GM12878 (cell line): ENCODE results near the gene MYOM3. TPM values are rescaled to one million over a fixed set of nuclear protein-coding genes. Genes with fewer than 3 reads are reported as not detected.

Source experiments
- ATAC-seq: fragments of 200-7000 bp; cut with Tn5 transposase; 3 replicates; pipeline ENCODE4 v1.9.1; 2020; ENCODE audit warnings: mild to moderate bottlenecking, moderate library complexity
- BruUV-seq: library from RNA; stranded (reverse); fragments of 400-500 nt; replicated peaks from 2 replicates; lab custom pipeline; 2021; lab: Mats Ljungman, UMichigan
- CTCF ChIA-PET: fragments of 300-600 bp; sonication (Branson Sonifier 250); formaldehyde crosslinking; extraction: SDS; loops from one replicate; lab custom pipeline; 2021; ENCODE audit warnings: inconsistent platforms; lab: Yijun Ruan, JAX
- POLR2A ChIA-PET: fragments of 350-600 bp; formaldehyde crosslinking; extraction: SDS; loops from one replicate; lab custom pipeline; 2021; ENCODE audit warnings: inconsistent platforms; lab: Charles Lee
- RAD21 ChIA-PET: fragments of 300-600 bp; sonication (Branson Sonifier 250); formaldehyde crosslinking; loops from one replicate; lab custom pipeline; 2023; ENCODE audit warnings: antibody characterized with exemption; ENCODE audit not compliant: unreplicated experiment; lab: Charles Lee
- SMC1A ChIA-PET: fragments of 300-600 bp; sonication (Branson Sonifier 250); formaldehyde crosslinking; loops from one replicate; lab custom pipeline; 2023; ENCODE audit not compliant: unreplicated experiment, uncharacterized antibody; lab: Charles Lee
- DNase-seq: peaks from one replicate; pipeline ENCODE4 v3.0.0-alpha.2; 2011; ENCODE audit warnings: low read depth, low spot score
- FAIRE-seq: peaks from 3 replicates; lab custom pipeline; 2011; peaks lifted over from hg19 to GRCh38; lab: Jason Lieb, UNC
- H2AFZ ChIP-seq: 2 replicates; pipeline ENCODE4 v1.6.0; 2011; ENCODE audit warnings: low read depth, low read length, control low read depth; ENCODE audit not compliant: control insufficient read depth
- H3K27ac ChIP-seq: 2 replicates; pipeline ENCODE4 v1.5.1; 2011; ENCODE audit warnings: control low read depth; ENCODE audit not compliant: control insufficient read depth, insufficient read depth
- H3K27me3 ChIP-seq, 2 experiments: replicated peaks in 1 of 2; 2 replicates each; pipeline versions ENCODE4 v1.6.0 to v1.6.1; 2011; ENCODE audit warnings: low read length in 1 of 2; ENCODE audit not compliant: control insufficient read depth in 2 of 2, insufficient read depth in 2 of 2
- H3K36me3 ChIP-seq, 2 experiments: 2 replicates each; pipeline ENCODE4 v1.5.1; 2011; ENCODE audit warnings: low read length in 1 of 2; ENCODE audit not compliant: control insufficient read depth in 2 of 2, insufficient read depth in 2 of 2
- H3K4me1 ChIP-seq: 2 replicates; pipeline ENCODE4 v1.6.1; 2011; ENCODE audit warnings: mild to moderate bottlenecking, low read length, moderate library complexity, mixed read lengths; ENCODE audit not compliant: control insufficient read depth, insufficient read depth
- H3K4me2 ChIP-seq: 2 replicates; pipeline ENCODE4 v1.6.0; 2011; ENCODE audit warnings: control low read depth; ENCODE audit not compliant: control insufficient read depth, insufficient read depth
- H3K4me3 ChIP-seq: fragments of 200-600 bp; sonication (generic); 2 replicates; pipeline ENCODE4 v1.5.1; 2016
- H3K79me2 ChIP-seq: 2 replicates; pipeline ENCODE4 v1.6.0; 2011; ENCODE audit warnings: low read length; ENCODE audit not compliant: control insufficient read depth, insufficient read depth
- H3K9ac ChIP-seq: 2 replicates; pipeline ENCODE4 v1.8.0; 2011; ENCODE audit warnings: low read length, control low read depth, mixed read lengths; ENCODE audit not compliant: control insufficient read depth, insufficient read depth
- H3K9me3 ChIP-seq: replicated peaks from 3 replicates; pipeline ENCODE4 v1.5.1; 2011; ENCODE audit warnings: mild to moderate bottlenecking, low read length; ENCODE audit not compliant: control insufficient read depth, insufficient read depth
- H4K20me1 ChIP-seq: 2 replicates; pipeline ENCODE4 v1.6.0; 2011; ENCODE audit not compliant: control insufficient read depth, insufficient read depth
- BRCA1 ChIP-seq: IDR thresholded peaks from 2 replicates; pipeline ENCODE4 v1.6.1; 2011; ENCODE audit warnings: low read depth, low read length, improper control_type of control experiment
- HDGF ChIP-seq: fragments of 450-650 bp; IDR thresholded peaks from 2 replicates; pipeline ENCODE4 v1.6.1; 2016; ENCODE audit warnings: antibody characterized with exemption
- MTA3 ChIP-seq: IDR thresholded peaks from 2 replicates; pipeline ENCODE4 v1.6.1; 2012; ENCODE audit warnings: low read length, inconsistent platforms, borderline replicate concordance
- NBN ChIP-seq: fragments of 450-650 bp; IDR thresholded peaks from 2 replicates; pipeline ENCODE4 v1.6.1; 2016
- NRF1 ChIP-seq: conservative IDR thresholded peaks from 2 replicates; pipeline ENCODE4 v1.6.1; 2011; ENCODE audit warnings: mild to moderate bottlenecking, low read depth, low read length, improper control_type of control experiment
- POU2F2 ChIP-seq: IDR thresholded peaks from 3 replicates; pipeline ENCODE4 v1.6.1; 2011; ENCODE audit warnings: low read depth, mild to moderate bottlenecking, low read length, borderline replicate concordance
- RAD21 ChIP-seq: IDR thresholded peaks from 2 replicates; pipeline ENCODE4 v1.6.1; 2011; ENCODE audit warnings: mild to moderate bottlenecking, low read depth, low read length, moderate library complexity; ENCODE audit not compliant: insufficient read depth
- SMAD1 ChIP-seq: fragments of 450-650 bp; IDR thresholded peaks from 2 replicates; pipeline ENCODE4 v1.6.1; 2018; ENCODE audit warnings: mild to moderate bottlenecking, low read depth; ENCODE audit not compliant: partially characterized antibody
- SMAD5 ChIP-seq: IDR thresholded peaks from 2 replicates; pipeline ENCODE4 v1.6.1; 2016; ENCODE audit warnings: antibody characterized with exemption, low read depth
- SUZ12 ChIP-seq: fragments of 200-600 bp; sonication (generic); IDR thresholded peaks from one replicate; pipeline ENCODE4 v1.6.1; 2018; ENCODE audit warnings: antibody characterized with exemption, mild to moderate bottlenecking; ENCODE audit not compliant: unreplicated experiment
- TARDBP ChIP-seq: IDR thresholded peaks from 2 replicates; pipeline ENCODE4 v1.6.1; 2016; ENCODE audit warnings: borderline replicate concordance
- ZNF24 ChIP-seq: fragments of 450-650 bp; IDR thresholded peaks from 2 replicates; pipeline ENCODE4 v1.6.1; 2017; ENCODE audit warnings: antibody characterized with exemption, mild to moderate bottlenecking
- ZNF274 ChIP-seq: IDR thresholded peaks from one replicate; pipeline ENCODE4 v1.8.0; 2011; ENCODE audit not compliant: insufficient read length, insufficient read depth
- ZSCAN29 ChIP-seq: fragments of 450-650 bp; IDR thresholded peaks from 2 replicates; pipeline ENCODE4 v1.6.1; 2017; ENCODE audit warnings: mild to moderate bottlenecking, moderate library complexity
- ZZZ3 ChIP-seq: IDR thresholded peaks from 2 replicates; pipeline ENCODE4 v1.6.1; 2011; ENCODE audit warnings: low read depth; ENCODE audit not compliant: control insufficient read depth, insufficient read length
- WGBS: methylation state at CpG from one replicate; pipeline ENCODE4 v1.1.6; 2016; ENCODE audit warnings: low lambda C conversion rate; ENCODE audit not compliant: insufficient replicate concordance, insufficient coverage; ENCODE audit errors: missing lambda C conversion rate; 5-methylcytosine and 5-hydroxymethylcytosine counted together
- in situ Hi-C: fragments of 300-500 bp; cut with MboI; formaldehyde crosslinking; loops from 9 replicates; pipeline ENCODE4 v1.14.3; 2018; ENCODE audit warnings: mixed read lengths
- intact Hi-C: fragments of 100-400 bp; cut with micrococcal nuclease; formaldehyde crosslinking; loops from one replicate; pipeline ENCODE4 v1.14.2; 2022; ENCODE audit not compliant: unreplicated experiment
- polyA plus RNA-seq, 11 experiments: library from polyadenylated mRNA; depleted of rRNA in 4 of 11; unstranded in 6 of 11; stranded (reverse) in 5 of 11; fragments of >200 nt; fragmentation: Nextera tagmentation in 4 of 11; fragmentation: Illumina TruSeq in 1 of 11; extraction: Ambion mirVana in 4 of 11; extraction: Trizol in 1 of 11; gene quantifications; 1 replicate in 1 of 11; 2 replicates in 10 of 11; pipeline versions ENCODE4 v1.2.1 to v1.2.3, GENCODE V29; 2011 to 2016; ENCODE audit warnings: inconsistent platforms in 2 of 11, missing spikeins in 2 of 11, low read depth in 1 of 11
- total RNA-seq, 4 experiments: library from RNA; depleted of rRNA in 3 of 4; stranded (reverse); fragments of >200 nt in 3 of 4; fragmentation: Illumina TruSeq in 1 of 4; extraction: Trizol in 1 of 4; gene quantifications; 2 replicates each; pipeline versions ENCODE4 v1.2.1 to v1.2.3, GENCODE V29; 2013 to 2021
- TF ChIP-seq, protein P1 (sequence below): IDR thresholded peaks from 2 replicates; pipeline ENCODE4 v1.6.1; 2011; ENCODE audit warnings: low read depth, mild to moderate bottlenecking, low read length, moderate library complexity, borderline replicate concordance; ENCODE audit errors: extremely low read depth
- TF ChIP-seq, protein P2 (sequence below): fragments of 450-650 bp; formaldehyde crosslinking; IDR thresholded peaks from 2 replicates; pipeline ENCODE4 v1.4.0; 2020; ENCODE audit warnings: mild to moderate bottlenecking, moderate library complexity
- TF ChIP-seq, protein P3 (sequence below): IDR thresholded peaks from 2 replicates; pipeline ENCODE4 v1.6.1; 2011; ENCODE audit warnings: borderline replicate concordance, low read depth, mild to moderate bottlenecking, moderate library complexity, mixed read lengths, low read length; ENCODE audit not compliant: insufficient read depth; ENCODE audit errors: extremely low read length
- TF ChIP-seq, protein P4 (sequence below): fragments of 450-650 bp; IDR thresholded peaks from 2 replicates; pipeline ENCODE4 v1.6.1; 2016; ENCODE audit warnings: mild to moderate bottlenecking

Gene MYOM3
- total and polyA plus RNA-seq, 10 of the 15 experiments (the other 5 are each of a cell fraction or from before 2014, with no cell fraction given): 0.06 TPM; not detected in 9

DNA sequence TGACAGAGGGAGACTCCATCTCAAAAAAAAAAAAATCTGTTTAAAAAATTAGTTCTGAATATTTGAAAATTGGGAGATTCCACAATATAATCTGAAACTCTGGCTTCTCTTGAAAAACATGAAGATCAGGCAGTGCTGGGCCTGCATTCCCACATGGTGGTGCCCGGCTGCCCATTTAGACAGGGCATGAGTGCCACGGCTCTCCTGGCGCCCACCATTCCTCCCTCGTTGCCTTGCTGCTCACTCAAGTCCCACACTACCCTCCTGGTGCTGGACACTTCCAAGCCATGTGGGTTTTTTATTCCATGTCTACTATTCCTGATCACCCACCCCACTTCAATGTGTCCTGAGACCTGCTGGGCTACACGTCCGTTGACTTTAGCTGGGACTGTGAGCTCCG, 10.8 kb upstream of the MYOM3 start (continued):
- TF ChIP-seq, protein P1, sequence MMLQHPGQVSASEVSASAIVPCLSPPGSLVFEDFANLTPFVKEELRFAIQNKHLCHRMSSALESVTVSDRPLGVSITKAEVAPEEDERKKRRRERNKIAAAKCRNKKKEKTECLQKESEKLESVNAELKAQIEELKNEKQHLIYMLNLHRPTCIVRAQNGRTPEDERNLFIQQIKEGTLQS: no peak
- TF ChIP-seq TARDBP (no peak), MTA3 (no peak)
- TF ChIP-seq, protein P2, sequence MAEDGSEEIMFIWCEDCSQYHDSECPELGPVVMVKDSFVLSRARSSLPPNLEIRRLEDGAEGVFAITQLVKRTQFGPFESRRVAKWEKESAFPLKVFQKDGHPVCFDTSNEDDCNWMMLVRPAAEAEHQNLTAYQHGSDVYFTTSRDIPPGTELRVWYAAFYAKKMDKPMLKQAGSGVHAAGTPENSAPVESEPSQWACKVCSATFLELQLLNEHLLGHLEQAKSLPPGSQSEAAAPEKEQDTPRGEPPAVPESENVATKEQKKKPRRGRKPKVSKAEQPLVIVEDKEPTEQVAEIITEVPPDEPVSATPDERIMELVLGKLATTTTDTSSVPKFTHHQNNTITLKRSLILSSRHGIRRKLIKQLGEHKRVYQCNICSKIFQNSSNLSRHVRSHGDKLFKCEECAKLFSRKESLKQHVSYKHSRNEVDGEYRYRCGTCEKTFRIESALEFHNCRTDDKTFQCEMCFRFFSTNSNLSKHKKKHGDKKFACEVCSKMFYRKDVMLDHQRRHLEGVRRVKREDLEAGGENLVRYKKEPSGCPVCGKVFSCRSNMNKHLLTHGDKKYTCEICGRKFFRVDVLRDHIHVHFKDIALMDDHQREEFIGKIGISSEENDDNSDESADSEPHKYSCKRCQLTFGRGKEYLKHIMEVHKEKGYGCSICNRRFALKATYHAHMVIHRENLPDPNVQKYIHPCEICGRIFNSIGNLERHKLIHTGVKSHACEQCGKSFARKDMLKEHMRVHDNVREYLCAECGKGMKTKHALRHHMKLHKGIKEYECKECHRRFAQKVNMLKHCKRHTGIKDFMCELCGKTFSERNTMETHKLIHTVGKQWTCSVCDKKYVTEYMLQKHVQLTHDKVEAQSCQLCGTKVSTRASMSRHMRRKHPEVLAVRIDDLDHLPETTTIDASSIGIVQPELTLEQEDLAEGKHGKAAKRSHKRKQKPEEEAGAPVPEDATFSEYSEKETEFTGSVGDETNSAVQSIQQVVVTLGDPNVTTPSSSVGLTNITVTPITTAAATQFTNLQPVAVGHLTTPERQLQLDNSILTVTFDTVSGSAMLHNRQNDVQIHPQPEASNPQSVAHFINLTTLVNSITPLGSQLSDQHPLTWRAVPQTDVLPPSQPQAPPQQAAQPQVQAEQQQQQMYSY (CRISPR knock-in tag): no peak
- TF ChIP-seq, all 136 proteins: peak for 0

DNA sequence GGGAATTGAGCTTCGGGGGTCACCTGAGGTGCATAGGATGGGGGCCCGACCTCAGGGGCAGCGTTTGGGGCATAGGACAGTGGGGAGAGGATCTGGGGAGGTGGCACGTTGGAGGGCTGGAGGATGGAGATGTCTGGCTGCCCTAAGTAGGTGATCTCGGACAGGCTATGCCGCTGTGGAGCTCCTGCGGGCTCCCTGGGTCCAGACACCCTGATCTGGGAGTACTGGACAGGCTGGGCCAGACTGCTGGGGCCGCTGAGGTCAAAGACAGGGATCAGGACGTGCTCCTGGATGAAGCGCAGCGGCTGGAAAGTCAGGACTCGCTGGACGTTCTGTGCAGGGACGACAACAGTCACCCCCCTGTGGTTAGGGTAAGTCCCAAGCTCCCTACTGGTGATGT, 9.5 kb upstream of the MYOM3 start:
- in situ Hi-C loops (no loop called here), intact Hi-C loops (no loop called here)
- Histone ChIP-seq H3K4me2 (no peak overlapping the region), H3K9me3 (no peaks in the 10 kb centered on the region), H3K27ac (no peak overlapping the region), H3K4me3 (no peak overlapping the region), H3K79me2 (no peaks in the 10 kb centered on the region), H3K27me3 (peaks cover 0 to 3% of the 10 kb centered on the region in 2 experiments; a peak in 2 of 4 replicates), H3K36me3 (no peaks in the 10 kb centered on the region), H3K4me1 (no peaks in the 10 kb centered on the region; the same call in 1 of the 2 replicates), H2AFZ (no peak overlapping the region), H3K9ac (no peak overlapping the region), H4K20me1 (no peaks in the 10 kb centered on the region)
- 14% methylated on average over 14 of the region's 14 CpGs for WGBS
- no TSS peak for BruUV-seq
- no peak for DNase-seq
- ChIA-PET POLR2A (no interaction called here), SMC1A (no interaction called here), CTCF (no interaction called here), RAD21 (interaction anchor here (1.2 kb wide), 1 partner anchor 50 kb away, joined by 3 read pairs; no protein-coding TSS in a partner anchor)
- ATAC-seq: no peak
- no peak for FAIRE-seq
- TF ChIP-seq ZNF24 (no peak), BRCA1 (no peak), POU2F2 (no peak), SUZ12 (no peak), NRF1 (no peak), SMAD5 (no peak), SMAD1 (no peak), RAD21 (no peak), ZZZ3 (no peak), ZNF274 (no peak), NBN (no peak), ZSCAN29 (no peak), HDGF (no peak)
- TF ChIP-seq, protein P3, sequence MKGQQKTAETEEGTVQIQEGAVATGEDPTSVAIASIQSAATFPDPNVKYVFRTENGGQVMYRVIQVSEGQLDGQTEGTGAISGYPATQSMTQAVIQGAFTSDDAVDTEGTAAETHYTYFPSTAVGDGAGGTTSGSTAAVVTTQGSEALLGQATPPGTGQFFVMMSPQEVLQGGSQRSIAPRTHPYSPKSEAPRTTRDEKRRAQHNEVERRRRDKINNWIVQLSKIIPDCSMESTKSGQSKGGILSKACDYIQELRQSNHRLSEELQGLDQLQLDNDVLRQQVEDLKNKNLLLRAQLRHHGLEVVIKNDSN: no peak
- TF ChIP-seq, protein P4, sequence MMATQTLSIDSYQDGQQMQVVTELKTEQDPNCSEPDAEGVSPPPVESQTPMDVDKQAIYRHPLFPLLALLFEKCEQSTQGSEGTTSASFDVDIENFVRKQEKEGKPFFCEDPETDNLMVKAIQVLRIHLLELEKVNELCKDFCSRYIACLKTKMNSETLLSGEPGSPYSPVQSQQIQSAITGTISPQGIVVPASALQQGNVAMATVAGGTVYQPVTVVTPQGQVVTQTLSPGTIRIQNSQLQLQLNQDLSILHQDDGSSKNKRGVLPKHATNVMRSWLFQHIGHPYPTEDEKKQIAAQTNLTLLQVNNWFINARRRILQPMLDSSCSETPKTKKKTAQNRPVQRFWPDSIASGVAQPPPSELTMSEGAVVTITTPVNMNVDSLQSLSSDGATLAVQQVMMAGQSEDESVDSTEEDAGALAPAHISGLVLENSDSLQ: no peak
